Parathyroid adenoma (tissue), 2 donors: ENCODE results near the gene TENM3.

Source experiments
- H2AFZ ChIP-seq: fragments of 300-600 bp; sonication (generic); one replicate; pipeline ENCODE4 v1.7.0; 2017; ENCODE audit warnings: antibody characterized with exemption, mild to moderate bottlenecking
- H3K27ac ChIP-seq: fragments of 300-600 bp; sonication (generic); one replicate; pipeline ENCODE4 v1.7.0; 2017
- H3K27me3 ChIP-seq: fragments of 300-600 bp; sonication (generic); one replicate; pipeline ENCODE4 v1.7.0; 2017; ENCODE audit warnings: low read length; ENCODE audit not compliant: control insufficient read depth, insufficient read depth
- H3K36me3 ChIP-seq: fragments of 300-600 bp; sonication (generic); one replicate; pipeline ENCODE4 v1.7.0; 2017; ENCODE audit warnings: low read length; ENCODE audit not compliant: control insufficient read depth, insufficient read depth
- H3K4me1 ChIP-seq: fragments of 300-600 bp; sonication (generic); one replicate; pipeline ENCODE4 v1.7.0; 2017; ENCODE audit warnings: control low read depth
- H3K4me2 ChIP-seq: fragments of 300-600 bp; sonication (generic); one replicate; pipeline ENCODE4 v1.7.0; 2017; ENCODE audit warnings: low read length
- H3K4me3 ChIP-seq: fragments of 300-600 bp; sonication (generic); one replicate; pipeline ENCODE4 v1.7.0; 2017; ENCODE audit warnings: low read depth, low read length
- H3K79me2 ChIP-seq: fragments of 300-600 bp; sonication (generic); one replicate; pipeline ENCODE4 v1.7.0; 2017; ENCODE audit warnings: control low read depth
- H3K9ac ChIP-seq: fragments of 300-600 bp; sonication (generic); one replicate; pipeline ENCODE4 v1.7.0; 2017; ENCODE audit warnings: mild to moderate bottlenecking
- H3K9me3 ChIP-seq: fragments of 300-600 bp; sonication (generic); one replicate; pipeline ENCODE4 v1.7.0; 2017; ENCODE audit warnings: low read length; ENCODE audit not compliant: control insufficient read depth
- CTCF ChIP-seq: fragments of 300-600 bp; sonication (generic); IDR thresholded peaks from one replicate; pipeline ENCODE4 v1.7.0; 2017; ENCODE audit warnings: antibody characterized with exemption, mild to moderate bottlenecking
- donor health status: primary hyperparathyroidism.

Gene TENM3

DNA sequence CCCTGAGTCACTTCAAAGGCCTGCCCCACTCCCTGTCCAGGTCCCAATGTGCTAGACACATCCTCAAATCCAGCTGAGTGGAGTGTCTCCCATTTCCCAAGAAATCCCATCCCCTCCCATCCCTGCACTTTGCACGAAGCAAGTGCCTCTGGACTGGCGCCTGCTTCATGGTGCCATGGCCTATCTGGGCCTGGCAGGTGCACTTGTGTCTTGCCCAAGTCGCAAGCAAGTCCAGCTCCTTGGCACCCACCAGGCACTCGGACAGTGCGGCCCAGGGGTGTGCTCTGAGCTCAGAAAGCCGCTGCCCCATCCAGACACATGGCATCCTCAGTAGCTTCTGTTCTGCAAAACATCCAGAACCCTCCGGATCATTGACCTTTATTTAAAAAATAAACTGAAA lies 576.5 kb downstream of the TENM3 start:
- Histone ChIP-seq H3K27ac (no peak overlapping the region), H3K36me3 (no peaks in the 10 kb centered on the region), H3K4me2 (no peak overlapping the region), H3K4me1 (no peaks in the 10 kb centered on the region), H3K79me2 (no peaks in the 10 kb centered on the region), H3K9ac (no peak overlapping the region), H2AFZ (no peak overlapping the region), H3K27me3 (no peaks in the 10 kb centered on the region), H3K9me3 (no peaks in the 10 kb centered on the region), H3K4me3 (no peak overlapping the region)
- no peak for TF ChIP-seq CTCF

DNA sequence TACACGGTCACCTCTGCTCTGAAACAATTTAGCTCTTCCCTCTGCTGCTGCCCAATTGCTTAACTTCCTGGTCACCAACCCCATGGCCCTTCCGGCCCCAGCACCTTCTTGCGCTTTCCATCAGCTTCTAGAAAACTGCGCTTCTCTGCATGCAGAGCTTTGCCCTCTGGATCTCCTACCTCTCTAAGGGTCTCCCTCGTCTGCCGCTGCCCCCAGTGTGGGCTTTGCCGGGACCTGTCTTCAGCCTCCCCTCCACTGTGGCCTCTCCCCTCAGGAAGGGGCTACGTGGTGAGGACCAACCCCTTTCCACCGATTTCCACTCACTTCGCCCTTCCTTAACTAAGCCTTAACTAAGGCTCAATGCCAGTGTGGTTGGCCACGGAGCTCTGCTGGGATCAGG lies 579.4 kb downstream of the TENM3 start:
- Histone ChIP-seq H3K4me3 (no peak overlapping the region), H3K4me1 (no peaks in the 10 kb centered on the region), H3K4me2 (no peak overlapping the region), H2AFZ (no peak overlapping the region), H3K27me3 (no peaks in the 10 kb centered on the region), H3K79me2 (no peaks in the 10 kb centered on the region), H3K9me3 (no peaks in the 10 kb centered on the region), H3K36me3 (no peaks in the 10 kb centered on the region), H3K9ac (no peak overlapping the region), H3K27ac (no peak overlapping the region)
- no peak for TF ChIP-seq CTCF

DNA sequence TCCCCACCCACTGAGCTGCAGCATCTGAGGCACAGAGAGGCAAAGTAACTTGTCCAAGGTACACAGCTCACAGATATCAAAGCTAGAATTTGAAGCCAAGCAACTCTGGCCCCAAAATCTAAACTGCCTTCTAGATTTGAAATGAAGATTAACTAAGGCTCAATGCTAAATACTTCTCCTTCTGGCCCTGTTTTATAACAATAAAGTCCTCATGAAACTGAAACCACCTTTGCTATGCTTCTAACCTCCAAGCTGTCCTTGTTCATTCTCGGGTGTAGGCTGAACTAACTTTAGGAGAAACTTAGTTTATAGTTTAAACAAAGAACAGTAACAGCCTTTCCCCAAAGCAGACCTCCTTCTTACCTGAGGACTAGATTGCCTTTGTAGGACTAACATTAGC lies 580.4 kb downstream of the TENM3 start:
- H3K4me2 ChIP-seq: no peak overlapping the region
- H3K36me3 ChIP-seq: no peaks in the 10 kb centered on the region
- no peaks in the 10 kb centered on the region for H3K9me3 ChIP-seq
- no peak overlapping the region for H3K27ac ChIP-seq
- H3K9ac ChIP-seq: no peak overlapping the region
- H3K4me3 ChIP-seq: no peak overlapping the region
- no peak for TF ChIP-seq CTCF
- no peaks in the 10 kb centered on the region for H3K79me2 ChIP-seq
- H3K27me3 ChIP-seq: no peaks in the 10 kb centered on the region
- no peaks in the 10 kb centered on the region for H3K4me1 ChIP-seq
- H2AFZ ChIP-seq: no peak overlapping the region

- Histone ChIP-seq H3K4me2 (no peak overlapping the region), H3K9ac (no peak overlapping the region), H2AFZ (no peak overlapping the region), H3K4me3 (no peak overlapping the region), H3K27ac (no peak overlapping the region), H3K9me3 (no peaks in the 10 kb centered on the region), H3K79me2 (no peaks in the 10 kb centered on the region), H3K4me1 (no peaks in the 10 kb centered on the region), H3K27me3 (no peaks in the 10 kb centered on the region), H3K36me3 (no peaks in the 10 kb centered on the region)
- TF ChIP-seq CTCF: no peak
Measured at GRCh38 chr4:182825003-182825402, 581.8 kb downstream of the TENM3 start.

- no peak overlapping the region for H3K4me2 ChIP-seq
- H3K27ac ChIP-seq: no peak overlapping the region
- H3K79me2 ChIP-seq: no peaks in the 10 kb centered on the region
- H3K36me3 ChIP-seq: no peaks in the 10 kb centered on the region
- no peak overlapping the region for H2AFZ ChIP-seq
- TF ChIP-seq CTCF: no peak
- no peak overlapping the region for H3K9ac ChIP-seq
- H3K4me1 ChIP-seq: no peaks in the 10 kb centered on the region
- H3K9me3 ChIP-seq: no peaks in the 10 kb centered on the region
- H3K4me3 ChIP-seq: no peak overlapping the region
- no peaks in the 10 kb centered on the region for H3K27me3 ChIP-seq
Measured at GRCh38 chr4:182825786-182826185, 582.6 kb downstream of the TENM3 start.
